ENCODE results near the gene COL15A1.

COL15A1 gene

GRCh38 chr9:99056886-99057664, 113.4 kb downstream of the COL15A1 start:
- no peak for DNase-seq (ENCODE audit: low spot score)

DNA sequence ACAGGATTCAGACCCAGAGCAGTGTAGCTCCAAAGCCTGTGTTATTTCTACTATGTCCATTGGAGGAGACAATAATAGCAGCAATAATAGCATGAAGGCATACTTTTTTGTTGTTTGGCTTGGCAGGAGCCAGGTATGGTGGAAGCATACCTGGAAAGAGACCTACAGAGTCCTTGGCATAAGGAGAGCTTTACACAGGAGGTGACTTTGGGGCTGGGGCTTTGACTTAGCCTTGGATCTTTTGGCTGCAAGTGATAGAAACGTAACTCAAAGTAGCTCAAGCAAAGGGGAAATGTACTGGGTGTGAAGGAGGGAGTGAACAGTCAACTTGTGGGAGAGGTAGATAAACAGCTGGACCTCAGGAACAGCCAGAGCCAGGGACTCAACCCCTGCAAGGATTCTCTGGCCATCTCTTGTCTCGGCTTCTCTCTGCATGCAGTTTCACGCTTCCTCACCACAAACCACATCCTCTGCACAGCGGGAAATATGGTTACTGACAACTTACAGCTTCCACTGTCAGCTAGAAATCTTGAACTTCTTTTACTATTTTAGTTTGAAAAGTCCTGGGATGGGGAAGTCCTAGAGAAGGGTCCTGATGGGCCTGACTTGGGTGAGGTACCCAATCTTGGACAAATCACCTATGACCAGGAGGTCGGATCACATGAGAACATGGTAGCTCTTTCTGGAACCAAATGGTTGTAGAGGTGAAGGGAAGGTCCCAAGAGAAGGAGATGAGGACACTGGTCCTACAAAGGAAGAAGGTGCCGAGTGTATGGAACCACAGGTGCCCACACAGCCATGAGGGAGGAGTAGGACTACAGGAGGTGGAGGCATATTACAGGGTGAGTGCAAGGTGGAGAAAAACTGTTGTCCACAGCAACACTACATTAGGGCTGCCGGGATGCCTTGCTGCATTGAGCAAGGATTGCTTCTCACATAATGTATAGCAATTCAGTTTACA, 114.2 kb downstream of the COL15A1 start:
- no peak for DNase-seq (ENCODE audit: low spot score)

DNA sequence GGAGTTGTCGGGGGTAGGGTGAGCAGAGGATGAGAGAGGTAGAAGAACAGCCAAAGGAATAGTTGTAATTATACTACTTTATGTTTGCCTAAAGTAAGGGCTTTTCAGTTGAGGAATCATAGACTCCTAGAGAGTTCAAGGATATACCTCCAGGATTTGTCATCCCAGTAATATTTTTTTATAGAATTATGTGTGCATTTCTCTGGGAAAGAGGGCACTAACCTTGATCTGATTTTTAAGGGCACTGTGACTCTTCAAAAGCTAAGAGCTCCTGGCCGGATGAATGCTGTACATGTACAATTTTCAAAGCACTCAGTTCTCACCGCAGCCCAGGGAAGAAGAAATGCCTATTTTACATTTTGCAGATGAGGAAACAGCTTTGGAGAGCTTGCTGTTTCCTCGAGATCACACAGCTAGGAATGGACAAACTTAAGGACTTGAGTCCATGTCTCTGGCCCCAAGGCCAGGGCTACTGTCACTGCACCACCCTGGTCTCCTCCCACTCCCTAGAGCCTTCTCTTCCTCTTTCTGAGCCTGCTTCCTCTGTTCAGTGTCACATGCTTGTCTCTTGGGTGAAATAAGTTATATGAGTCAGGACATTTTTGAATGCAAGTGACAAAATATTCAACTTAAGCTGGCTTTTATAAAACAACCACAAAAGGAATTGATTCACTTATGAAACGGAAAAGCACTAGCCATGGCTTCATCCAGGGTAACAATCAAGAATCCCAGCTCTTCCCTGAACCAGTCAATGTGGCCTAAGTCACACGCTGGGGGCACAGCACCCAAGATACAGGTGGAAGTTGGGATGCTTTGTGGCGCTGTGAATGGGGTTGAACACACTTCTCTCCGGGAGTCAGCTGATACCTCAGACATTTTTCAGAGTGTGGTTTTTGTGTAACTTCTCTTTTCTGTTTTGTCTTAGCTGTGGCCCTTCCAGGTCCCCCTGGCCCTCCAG, 115.5 kb downstream of the COL15A1 start:
- no peak for DNase-seq (ENCODE audit: low spot score)

DNA sequence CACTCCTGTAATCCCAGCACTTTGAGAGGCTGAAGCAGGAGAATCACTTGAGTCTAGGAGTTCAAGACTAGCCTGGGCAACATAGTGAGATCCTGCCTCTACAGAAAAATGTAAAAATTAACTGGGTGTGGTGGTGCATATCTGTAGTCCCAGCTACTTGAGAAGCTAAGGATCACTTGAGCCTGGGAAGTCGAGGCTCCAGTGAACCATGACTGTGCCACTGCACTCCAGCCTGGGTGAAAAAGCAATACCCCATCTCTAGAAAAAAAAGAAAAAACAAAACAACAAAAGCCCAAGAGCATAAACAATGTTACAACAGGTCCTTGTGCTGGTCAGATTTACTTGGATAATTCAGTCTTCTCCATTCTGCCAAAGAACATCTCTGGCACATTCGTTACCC, 116.9 kb downstream of the COL15A1 start:
- no peak for DNase-seq (ENCODE audit: low spot score)

- DNase-seq (ENCODE audit: low spot score): no peak
Measured at GRCh38 chr9:99062549-99062948, 118.8 kb downstream of the COL15A1 start.

DNA sequence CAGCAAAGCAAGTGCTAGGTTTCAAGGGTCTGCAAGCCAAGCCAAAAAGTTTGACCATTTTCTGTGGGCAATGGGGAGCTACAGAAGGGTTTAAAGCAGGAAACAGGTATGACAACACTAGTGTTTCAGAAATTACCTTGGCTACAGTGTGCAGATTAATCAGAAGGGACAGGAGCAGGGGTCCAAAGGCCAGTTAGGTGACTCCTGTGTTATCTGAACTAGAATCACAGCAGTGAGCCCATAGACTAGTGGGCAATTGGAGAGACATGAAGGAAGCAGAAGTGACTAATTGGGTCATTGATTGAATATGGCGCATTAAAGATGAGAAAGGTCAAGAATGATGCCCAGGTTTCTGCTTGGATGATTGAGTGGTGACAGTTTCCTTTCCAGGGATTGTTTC, 119.8 kb downstream of the COL15A1 start:
- DNase-seq (ENCODE audit: low spot score): no peak

DNA sequence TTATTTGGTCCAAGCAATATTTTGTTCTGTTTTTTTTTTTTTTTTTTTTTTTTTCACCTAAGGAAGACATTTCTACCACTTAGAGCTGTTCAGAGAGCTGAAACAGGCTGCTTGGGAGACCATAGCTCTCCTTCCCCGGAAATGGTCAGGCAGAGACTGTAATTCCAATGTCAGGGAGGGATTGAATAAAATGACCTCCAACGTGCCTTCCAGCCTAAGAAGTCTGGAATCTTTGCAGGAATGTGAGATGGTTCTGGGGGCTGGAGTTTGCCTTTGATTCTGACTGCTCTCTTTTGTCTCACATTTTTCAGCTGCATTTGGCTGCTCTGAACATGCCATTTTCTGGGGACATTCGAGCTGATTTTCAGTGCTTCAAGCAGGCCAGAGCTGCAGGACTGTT, 122.9 kb downstream of the COL15A1 start:
- DNase-seq (ENCODE audit: low spot score): no peak

- no peak for DNase-seq (ENCODE audit: low spot score)
Measured at GRCh38 chr9:99069075-99069474, 125.4 kb downstream of the COL15A1 start.

DNA sequence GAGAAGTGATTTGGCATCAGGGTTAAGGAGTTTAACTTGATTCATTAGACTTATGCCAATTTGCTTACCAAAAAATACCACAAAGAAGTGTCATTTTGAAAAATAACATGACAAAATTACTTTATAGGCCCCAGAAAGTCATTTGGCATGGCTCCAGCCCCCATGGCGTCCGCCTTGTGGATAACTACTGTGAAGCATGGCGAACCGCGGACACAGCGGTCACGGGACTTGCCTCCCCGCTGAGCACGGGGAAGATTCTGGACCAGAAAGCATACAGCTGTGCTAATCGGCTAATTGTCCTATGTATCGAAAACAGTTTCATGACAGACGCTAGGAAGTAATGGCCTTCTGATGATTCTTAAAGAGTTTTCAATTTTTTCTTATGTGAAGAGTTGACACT, 125.8 kb downstream of the COL15A1 start:
- DNase-seq (ENCODE audit: low spot score): no peak

DNA sequence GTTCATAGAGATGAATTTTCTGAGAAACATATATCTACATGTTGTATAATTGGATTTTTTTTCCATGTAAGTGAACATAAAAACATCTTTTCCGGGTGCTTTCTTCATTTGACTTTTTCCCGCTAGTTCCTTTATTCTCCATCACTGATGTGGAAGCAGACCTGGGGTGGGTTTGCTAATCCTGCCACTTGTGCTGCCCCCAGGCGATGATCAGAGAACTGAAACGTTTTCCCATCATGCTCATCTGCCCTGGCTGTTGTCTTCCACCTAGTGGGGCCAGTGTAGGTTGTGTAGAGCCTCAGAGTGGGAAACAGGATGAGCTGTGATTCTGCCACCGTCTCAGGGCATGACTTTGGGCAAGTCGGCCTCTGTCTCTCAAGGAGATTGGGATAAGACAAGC, 127.0 kb downstream of the COL15A1 start:
- no peak for DNase-seq (ENCODE audit: low spot score)

- no peak for DNase-seq (ENCODE audit: low spot score)
Measured at GRCh38 chr9:99071313-99072039, 127.8 kb downstream of the COL15A1 start.

- DNase-seq (ENCODE audit: low spot score): no peak
Measured at GRCh38 chr9:99072040-99072394, 128.3 kb downstream of the COL15A1 start.

- no peak for DNase-seq (ENCODE audit: low spot score)
Measured at GRCh38 chr9:99073347-99073746, 129.6 kb downstream of the COL15A1 start.

- no peak for DNase-seq (ENCODE audit: low spot score)
Measured at GRCh38 chr9:99073985-99074901, 130.5 kb downstream of the COL15A1 start.

GRCh38 chr9:99074902-99075245, 131.2 kb downstream of the COL15A1 start:
- no peak for DNase-seq (ENCODE audit: low spot score)

GRCh38 chr9:99075246-99075912, 131.7 kb downstream of the COL15A1 start:
- peak; percentile 70 for DNase-seq (ENCODE audit: low spot score)

DNA sequence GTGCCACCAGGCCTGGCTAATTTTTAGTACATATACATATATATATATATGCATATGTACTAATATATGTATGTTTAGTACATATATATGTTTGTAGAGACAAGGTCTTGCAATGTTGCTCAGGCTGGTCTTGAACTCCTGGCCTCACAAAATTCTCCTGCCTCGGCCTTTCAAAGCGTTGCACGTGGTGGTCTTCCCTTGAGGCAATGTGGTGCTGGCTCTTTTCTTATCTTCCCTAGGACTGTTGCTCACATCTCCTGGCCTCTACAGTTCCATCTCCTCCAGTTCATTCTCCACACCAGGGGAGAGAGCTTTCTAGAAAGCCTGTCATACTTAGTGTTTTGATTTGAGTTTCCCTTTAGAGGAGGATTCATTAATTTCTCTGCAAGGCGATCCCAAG, 132.3 kb downstream of the COL15A1 start:
- no peak for DNase-seq (ENCODE audit: low spot score)

GRCh38 chr9:99076483-99077171, 132.9 kb downstream of the COL15A1 start:
- no peak for DNase-seq (ENCODE audit: low spot score)

GRCh38 chr9:99078717-99079116, 135.0 kb downstream of the COL15A1 start:
- DNase-seq (ENCODE audit: low spot score): no peak
